GM19099 (cell line): Measurements from ENCODE around the gene STKLD1.

Source experiments
- POLR2A ChIP-seq: IDR thresholded peaks from 3 replicates; pipeline ENCODE4 v1.6.1; 2011; ENCODE audit warnings: low read depth; ENCODE audit not compliant: insufficient read length; ENCODE audit errors: extremely low read depth

STKLD1 gene

GRCh38 chr9:133371261-133371711 lies 4.9 kb upstream of the STKLD1 start:
- no peak for TF ChIP-seq POLR2A

GRCh38 chr9:133372144-133372543 lies 4.0 kb upstream of the STKLD1 start:
- TF ChIP-seq POLR2A, result no peak

GRCh38 chr9:133374612-133375115 lies 1.5 kb upstream of the STKLD1 start:
- TF ChIP-seq POLR2A, result no peak

GRCh38 chr9:133375116-133375723 lies 946 bp upstream of the STKLD1 start:
- TF ChIP-seq POLR2A, result no peak

GRCh38 chr9:133377721-133378216 lies 1.6 kb downstream of the STKLD1 start:
- TF ChIP-seq POLR2A, result no peak

- no peak for TF ChIP-seq POLR2A
Observed at GRCh38 chr9:133378408-133378962, 2.3 kb downstream of the STKLD1 start.

- TF ChIP-seq POLR2A, result no peak
Observed at GRCh38 chr9:133379153-133380086, 3.3 kb downstream of the STKLD1 start.

- TF ChIP-seq POLR2A, result no peak
Observed at GRCh38 chr9:133380734-133381133, 4.6 kb downstream of the STKLD1 start.

- TF ChIP-seq POLR2A, result no peak
Observed at GRCh38 chr9:133382507-133383141, 6.5 kb downstream of the STKLD1 start.

GRCh38 chr9:133383438-133383837 lies 7.3 kb downstream of the STKLD1 start:
- no peak for TF ChIP-seq POLR2A

- no peak for TF ChIP-seq POLR2A
Observed at GRCh38 chr9:133384736-133385321, 8.7 kb downstream of the STKLD1 start.

GRCh38 chr9:133385452-133385851 lies 9.3 kb downstream of the STKLD1 start:
- TF ChIP-seq POLR2A, result no peak

- TF ChIP-seq POLR2A, result no peak
Observed at GRCh38 chr9:133386338-133386737, 10.2 kb downstream of the STKLD1 start.

GRCh38 chr9:133387680-133388079 lies 11.5 kb downstream of the STKLD1 start:
- TF ChIP-seq POLR2A, result no peak
